Stimulated activated CD4-positive, alpha-beta T cell treated with anti-CD3 and anti-CD28 coated beads, Interleukin-12 subunit alpha, Interleukin-12 subunit beta, amount 100 ng/mL, for 4 hours (primary cell): ENCODE results near the gene CCDC93.

Experiments
- DNase-seq: peaks from one replicate; pipeline ENCODE4 v3.0.0-alpha.2; 2020

The CCDC93 gene

DNA sequence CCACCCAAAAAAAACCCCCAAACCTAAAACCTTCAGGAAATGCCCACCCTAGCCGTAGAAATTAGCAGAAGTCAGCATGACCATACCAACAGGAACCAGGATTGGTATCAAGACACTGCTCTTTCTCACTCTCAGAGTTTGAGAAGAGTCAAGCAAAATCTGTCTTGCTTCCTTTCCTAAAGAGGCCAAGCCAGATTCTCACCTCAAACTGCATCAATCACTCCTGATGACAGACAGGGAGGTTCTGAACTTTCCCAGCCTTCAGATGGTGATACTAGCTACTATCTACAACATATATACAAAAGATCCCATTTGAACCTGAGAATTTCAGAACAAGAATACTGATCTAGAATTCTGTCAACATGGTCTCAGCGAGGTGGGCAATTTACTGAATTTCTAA is 29.7 kb downstream of the CCDC93 start:
- no peak for DNase-seq

DNA sequence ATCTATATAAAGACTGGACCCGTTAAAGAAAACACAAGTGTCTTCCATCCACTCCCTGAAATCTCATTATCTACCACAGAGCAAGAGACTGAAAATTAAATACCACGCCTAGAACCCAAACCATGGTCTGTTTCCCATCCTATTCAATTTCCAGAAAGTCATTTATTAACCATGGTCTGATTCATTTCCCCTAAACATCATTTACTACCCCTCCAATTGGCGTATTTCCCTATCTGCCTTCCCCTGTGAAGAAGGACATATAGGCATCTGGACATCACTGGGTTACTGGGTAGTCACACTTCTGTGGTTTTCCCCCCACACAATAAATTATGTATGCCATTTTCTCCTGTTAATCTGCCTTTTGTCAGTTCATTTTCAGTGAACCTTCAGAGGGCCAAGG is 30.8 kb downstream of the CCDC93 start:
- no peak for DNase-seq

DNA sequence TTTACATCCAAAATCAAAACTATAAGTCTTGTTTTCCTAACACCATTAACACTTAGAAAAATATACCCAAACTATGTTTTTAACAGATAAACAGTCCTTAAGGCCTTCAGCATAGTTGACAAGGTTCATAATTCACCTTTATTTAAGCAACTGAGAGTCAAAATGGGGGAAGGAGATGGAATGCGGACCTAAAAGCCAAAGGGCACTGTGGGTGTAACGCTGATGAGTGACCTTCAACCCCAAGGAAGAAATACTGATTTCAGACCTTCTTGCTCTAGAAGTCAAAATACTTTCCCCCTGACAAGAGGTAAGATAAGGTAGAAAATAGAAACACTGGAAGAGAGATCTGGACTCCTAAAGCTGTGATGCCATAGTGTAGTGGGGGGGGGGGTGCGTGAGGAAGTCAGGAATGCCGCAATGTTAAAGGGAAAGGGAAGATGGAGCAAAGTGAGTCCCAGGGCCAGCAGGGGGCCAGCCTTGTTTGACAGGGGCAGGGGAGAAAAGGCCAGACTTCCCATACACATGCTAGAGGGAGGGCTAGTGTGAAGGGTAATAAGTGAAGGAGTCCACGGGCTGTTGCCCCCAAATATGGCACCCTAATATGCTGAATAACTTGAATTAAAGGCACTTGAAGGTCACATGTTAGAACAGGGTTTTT is 31.4 kb downstream of the CCDC93 start:
- DNase-seq, result no peak

DNA sequence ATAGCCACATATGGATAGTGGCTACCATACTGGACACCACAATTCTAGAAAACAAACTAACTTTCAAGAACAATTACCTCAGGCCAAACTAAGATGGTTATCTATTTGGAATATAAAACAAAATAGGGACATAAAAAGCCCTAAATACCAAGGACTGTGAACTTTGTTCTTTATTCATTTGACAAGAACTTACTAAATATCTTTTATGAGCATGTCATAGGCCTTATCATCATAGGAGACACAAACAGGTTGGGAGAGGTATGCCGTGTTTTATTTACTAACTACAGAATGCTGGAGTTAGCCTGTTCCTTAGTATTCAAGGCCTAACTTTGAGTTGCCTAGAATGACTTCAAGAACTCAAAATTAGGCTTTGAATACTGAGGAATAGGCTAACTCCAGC is 32.1 kb downstream of the CCDC93 start:
- no peak for DNase-seq

DNA sequence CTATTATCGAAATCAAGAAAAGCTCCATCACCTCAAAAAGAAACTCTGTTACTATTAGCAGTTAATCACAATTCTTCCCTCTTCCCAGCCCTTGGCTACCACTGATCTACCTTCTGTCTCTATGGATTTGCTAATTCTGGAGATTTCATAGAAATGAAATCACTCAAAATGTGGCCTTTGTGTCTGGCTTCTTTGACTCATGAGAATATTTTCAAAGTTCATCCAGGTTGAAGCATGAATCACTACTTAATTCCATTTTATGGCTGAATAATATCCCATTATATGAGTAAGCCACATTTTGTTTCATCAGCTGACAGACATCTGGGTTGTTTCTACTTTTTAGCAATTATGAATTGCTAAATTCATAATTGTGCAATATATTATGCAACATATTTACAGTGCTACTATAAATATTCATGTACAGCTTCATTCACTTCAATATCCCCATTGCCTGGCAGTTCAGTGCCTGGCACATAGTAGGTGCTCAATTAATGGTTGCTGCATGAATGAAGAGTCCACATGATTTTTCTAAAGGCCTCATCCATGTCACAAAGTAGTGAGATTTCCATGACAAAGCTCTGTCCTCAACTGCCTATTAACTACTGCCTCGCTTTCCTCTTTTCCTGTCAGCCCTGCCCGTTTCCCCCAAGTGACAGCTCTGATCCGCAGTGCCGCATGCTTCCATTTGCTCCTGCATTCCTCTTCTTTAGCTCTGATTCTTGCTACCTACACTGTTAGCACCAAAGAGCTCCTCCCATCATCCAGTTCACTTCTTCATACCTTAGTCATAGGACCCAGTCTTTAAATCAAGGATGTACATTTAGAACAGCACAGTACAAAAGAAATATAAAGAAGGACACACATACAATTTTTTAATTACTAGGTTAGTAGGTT is 32.8 kb downstream of the CCDC93 start:
- DNase-seq, result no peak

DNA sequence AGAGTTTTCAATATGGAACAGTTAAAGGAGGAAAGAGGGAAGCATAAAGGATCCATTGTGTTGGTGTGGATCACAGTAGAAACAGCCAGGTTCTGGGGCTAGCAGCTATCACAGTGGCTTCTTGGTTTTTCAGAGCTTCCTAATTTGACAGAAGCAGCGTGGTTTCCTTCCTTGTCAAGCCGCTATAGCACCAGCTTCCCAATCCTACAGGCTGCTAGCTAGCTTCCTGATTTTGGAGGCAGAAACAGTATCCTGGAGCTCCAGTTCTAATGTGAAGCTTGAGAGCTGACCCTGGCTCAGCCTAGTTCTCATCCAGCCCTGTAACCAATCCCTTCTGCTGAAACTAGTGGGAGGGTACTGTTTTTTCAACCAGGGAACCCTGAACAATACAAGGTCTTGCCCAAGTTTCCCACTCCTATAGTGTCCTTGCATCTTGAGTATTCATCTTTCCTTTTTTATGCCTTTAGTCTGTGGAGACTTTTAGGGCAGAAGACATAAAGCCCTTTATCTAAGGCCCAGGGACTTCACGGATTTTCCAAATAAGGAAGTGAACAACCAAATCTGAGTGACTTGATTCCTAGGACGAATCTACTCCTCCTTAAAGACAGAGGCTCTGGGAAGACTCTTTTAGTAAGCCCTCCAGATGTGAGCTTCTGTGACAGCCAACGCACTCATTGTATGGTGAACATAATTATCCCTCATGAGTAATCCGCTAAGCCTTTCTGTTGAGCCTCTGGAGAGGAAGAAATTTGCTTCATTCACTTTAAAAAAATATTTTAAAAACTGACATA is 33.8 kb downstream of the CCDC93 start:
- DNase-seq, result no peak

DNA sequence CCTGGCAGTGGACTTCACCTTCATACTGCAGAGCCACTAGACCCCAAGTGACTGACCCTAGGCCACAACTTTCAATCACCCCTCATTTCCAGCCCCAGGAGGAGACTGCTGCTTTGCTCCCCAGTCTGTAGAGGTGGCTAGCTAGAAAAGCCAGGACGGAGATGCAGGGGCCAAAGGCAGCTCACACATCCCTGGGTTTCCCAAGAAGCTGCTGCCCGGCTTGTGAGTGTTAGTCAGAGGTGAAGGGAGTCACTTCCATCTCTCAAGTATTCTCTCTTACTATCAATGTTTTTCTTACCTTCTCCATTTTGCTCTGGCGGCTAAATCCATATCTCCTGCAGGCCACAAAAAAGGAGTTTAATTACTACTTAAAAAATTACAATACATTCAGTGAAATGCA is 36.2 kb downstream of the CCDC93 start:
- no peak for DNase-seq

DNA sequence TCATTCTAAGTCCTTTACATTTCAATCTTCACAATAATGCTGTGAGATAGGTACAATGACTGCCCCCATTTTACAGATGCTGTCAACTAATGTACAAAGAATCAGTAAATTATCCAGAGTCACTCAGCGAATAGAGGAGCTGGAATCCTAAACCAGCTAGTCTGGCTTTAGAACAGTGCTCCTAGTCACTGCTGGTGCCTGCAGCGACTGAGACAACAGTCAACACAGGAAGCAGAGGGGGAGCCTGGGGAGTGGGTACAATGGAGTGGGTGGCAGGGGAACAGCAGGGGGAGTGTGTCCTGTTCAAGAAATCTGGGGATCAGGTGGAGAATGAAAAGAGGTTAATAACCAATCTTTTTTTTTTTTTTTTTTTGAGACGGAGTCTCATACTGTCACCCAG is 37.3 kb downstream of the CCDC93 start:
- DNase-seq, result no peak

DNA sequence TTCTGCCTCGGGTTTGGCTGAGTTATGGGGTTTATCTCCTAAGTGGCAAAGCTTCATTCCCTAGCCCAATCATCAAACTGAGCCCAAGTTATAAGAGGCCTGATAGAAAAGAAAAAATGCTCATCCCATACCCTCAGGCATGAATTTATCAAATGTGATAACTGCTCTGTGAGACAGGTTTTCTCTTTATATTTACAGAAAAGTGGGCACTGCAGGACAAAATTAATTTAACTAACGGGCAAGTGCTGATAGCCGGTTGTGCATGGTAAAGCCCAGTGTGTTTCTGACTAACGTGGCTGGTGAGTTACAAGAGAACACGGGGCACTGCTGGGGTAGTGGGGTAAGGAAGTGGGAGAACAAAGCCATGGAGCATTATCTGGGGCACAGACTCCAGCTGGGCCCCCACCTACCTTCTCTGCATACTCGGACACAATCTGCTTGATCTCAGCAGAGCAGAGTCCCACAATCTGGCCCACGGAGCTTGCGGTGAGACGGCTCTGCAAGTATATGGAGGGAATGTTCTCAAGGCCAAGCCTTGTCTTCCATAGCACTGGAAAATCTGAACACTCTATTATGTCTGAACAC is 40.3 kb downstream of the CCDC93 start:
- DNase-seq, result no peak

DNA sequence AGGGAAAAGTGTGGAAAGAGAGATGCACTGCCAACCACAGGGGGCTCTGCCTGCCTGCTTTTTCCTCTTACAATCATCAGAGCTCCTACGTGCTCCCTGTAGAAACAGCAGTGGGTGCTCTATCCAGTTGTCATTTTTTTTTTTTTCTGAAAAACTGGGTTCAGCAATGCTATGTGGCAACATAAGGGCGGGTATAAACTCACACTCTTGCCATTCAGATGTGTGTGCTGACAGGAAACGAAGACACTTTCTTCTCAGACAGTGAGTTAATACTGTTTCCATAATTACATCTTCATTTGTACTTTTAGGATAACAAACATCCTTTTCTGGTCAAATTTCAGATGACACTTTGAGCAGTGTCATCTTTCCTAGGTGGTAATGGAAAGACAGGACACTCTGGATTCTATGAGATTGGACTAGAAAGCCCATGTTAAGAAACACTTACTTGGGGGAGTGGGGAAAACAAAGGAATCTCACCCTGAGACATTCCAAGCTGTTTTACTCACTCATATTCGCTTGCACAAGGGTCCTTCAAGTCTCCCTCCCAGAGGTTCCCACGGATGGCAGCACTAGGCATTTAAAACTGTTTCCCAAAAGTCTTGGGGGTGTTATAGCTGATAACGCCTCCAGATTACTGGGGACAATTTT is 41.3 kb downstream of the CCDC93 start:
- DNase-seq, result no peak

DNA sequence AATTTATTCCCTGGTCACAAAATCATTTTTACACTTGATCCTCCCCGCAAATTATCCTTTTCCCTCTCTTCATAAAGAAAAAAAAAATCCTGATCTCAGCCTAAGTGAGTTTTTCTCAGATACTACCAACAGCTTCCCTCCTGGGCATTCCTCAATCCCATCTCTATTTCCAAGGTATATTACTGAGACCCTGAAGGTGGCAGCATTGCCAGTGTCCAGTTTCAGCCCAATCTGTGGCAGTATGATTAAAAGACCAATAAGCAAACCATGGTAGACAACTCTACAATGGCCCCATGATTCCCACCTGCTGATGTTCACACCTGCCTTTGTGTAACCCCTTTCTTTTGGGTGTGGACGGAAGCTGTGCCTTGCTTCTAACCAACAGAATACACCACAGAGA is 45.1 kb downstream of the CCDC93 start:
- DNase-seq, result no peak

DNA sequence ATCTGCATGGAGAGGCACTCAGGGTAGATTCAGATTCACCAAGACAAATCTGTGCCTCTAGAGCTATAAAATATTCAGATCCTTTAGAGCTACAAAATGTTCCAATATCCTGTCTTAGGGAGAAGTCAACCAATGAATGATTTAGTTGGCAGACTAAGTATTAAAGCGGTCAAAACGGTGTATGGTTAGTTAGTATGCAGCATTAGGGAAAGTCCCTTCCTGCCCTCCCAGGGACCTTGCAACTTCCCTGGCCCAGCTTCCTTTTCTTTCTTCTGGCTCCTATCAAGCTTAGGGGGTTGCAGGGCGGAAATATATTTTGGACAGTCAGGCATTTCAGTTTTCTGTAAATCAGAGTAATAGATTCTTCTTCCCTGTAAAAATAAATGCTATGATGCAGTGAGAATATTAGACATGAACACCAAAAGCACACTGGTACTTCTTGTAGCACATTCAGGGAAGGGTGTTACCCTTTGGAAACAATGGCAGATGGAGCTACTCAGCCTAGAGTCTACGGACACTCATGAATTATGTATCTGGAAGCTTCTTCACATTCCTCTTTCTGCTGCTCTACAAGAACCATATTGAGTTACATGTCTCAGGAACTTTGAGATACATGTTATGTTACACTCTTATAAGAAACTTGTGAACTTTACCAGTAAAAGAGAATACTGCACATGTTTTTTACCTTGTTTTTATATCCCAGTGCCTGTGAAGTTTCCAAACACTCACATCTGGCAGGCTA is 45.7 kb downstream of the CCDC93 start:
- no peak for DNase-seq

DNA sequence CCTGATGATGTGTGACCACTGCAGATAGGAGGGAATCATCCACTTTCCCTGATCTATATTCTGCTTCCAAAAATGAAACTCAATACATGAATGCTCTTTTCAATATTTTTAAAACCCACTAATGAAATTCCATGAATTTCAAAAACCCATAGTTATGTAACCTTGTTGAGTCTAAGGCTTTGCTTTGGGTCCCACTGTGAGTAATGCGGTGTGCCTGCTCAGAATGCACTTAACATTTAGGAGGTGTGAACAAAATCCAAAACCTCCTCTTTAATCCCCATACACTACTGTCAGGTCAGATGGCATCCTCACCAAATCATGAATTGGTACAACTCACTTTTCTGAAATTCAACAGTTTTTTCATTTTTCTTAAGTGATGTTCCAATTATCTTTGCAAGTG is 50.4 kb downstream of the CCDC93 start:
- no peak for DNase-seq

DNA sequence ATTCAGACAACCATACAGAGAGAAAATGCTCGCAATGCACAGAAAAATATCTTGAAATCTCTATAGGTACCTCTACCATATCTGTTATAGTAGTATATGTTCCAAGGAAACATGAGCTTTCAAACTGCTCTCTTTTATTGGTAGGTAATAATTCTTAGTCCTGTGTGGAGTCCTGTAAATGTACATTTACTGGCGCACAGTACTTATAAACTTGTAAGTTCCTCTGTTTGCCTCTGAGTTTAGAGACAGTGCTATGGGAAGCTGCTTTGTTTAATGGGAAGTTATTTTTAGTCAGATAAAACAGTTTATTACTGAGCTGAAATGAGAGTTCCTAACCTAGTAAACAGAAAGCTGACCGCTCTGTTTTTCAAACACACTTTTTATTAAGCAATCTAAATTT is 52.7 kb downstream of the CCDC93 start:
- DNase-seq, result no peak

DNA sequence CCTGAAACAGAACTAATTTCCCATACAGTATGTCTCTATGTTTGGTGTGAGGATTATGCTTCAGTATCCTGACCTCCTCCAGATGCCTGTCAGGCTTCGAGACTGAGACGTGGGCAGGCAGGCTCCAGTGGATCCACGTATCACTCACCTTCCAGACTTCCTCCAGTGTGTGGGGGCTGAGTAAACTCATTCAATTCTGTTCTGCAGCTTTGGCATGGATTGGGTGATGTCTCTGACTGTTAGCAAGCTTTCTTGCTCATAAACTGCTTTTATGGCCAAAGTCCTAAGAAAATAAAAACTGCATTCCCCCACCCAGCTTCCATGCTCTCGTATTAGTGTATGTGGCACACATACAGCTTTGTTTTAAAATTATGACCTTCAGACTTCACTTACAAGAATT is 53.6 kb downstream of the CCDC93 start:
- no peak for DNase-seq

DNA sequence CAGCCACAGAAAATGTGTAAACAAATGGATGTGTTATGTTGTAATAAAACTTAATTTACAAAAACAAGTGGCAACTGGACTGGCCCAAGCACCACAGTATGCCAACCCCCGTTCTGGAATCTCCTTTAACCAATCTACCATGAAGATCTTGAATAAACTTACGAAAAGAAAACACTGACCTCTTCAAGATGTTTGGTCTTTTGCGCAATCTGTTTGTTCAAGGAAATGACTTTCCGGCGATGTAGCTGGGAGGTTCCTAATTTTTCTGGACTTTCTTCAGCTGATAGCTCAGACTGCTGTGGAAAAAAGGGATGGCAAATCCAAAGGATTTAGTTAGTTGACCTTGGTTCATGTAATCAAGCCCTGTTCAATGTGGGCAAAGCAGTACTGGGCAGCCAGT is 55.7 kb downstream of the CCDC93 start:
- no peak for DNase-seq

DNA sequence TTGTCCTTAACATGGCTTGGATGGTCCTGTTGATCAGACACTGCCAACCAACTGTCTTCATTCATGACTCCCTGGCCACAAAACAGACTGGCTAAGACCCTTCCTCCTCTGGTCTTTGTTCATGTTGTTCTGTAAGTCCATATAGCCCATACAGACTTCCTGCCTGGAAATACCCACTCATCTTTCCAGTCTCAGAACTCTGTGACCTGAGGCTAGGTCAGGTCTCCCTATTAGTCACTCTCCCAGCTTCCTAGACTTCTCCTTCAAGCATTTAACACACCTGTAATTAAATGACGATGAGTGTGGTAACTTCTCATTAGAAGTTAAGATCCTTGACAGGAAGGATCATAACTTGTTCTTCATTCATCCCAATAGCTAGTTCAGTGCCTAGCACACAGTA is 56.3 kb downstream of the CCDC93 start:
- DNase-seq, result no peak

DNA sequence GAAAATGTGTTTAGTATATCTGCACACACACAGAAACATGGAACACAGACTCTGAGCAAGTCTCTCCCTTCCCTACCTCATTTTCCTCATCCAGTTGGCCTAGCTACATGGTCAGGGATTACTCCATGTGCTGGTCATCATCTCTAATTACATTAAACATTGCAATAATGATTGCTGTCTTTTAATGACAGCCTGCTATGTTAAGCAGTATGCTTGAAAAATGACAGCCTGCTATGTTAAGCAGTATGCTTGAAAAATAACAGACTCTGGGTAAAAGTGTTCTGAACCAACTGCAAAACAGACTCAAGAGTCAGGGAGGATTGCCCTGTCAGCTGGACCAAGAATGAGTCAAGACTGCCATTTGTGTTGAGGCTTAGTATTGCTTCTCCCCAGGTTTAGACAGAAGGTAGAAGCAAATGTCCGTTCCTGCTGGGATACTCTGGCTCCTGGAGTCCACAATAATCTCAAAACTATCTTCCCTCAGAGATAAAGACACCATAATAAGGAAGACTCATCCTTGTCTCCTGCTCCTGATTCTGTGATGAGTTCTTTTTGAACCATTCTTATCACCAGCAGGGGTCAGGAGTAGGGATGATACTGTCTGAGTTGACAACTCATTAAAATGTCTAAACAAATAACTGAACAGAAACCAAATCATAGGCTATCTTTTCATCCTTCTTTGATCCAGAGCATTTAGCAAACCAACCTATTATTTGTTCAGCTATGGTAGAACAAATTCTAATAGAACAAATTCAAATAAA is 57.7 kb downstream of the CCDC93 start:
- DNase-seq, result no peak

DNA sequence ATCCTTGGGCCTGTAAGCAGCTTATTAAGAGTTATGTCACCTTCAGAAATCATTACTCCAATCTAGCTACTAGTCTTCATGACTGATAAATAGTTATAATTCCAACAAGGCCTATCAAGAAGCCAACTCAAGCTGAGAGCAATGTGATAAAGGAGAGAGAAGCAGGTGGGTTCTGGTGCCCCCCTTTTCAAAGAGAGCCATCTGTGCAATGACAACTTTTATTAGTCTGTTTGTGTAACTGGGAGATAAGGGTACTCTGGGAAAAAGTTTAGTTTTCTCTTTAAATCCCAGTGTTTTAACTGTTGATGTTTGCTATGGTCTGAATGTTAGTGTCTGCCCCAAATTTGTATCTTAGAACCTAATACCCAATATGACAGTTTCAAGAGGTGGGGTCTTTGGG is 60.6 kb downstream of the CCDC93 start:
- DNase-seq, result no peak

DNA sequence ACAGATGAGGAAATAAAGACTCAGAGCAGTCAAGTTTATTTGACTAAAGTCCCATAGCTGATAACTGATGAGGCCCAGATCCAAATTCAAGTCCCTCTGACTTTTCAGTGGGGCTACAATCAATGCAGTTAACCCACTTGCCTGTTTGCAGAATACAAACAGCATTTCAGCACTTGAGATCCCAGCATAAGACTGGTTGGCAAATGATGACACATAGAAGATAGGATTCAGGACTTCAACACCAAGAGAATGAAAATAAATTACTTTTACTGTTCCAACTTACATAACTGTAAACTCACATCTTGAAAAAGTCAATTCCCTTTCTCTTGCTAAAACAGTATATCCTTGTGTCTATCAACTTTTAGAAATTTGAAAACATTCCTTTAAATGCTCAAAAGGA is 61.2 kb downstream of the CCDC93 start:
- DNase-seq, result no peak

DNA sequence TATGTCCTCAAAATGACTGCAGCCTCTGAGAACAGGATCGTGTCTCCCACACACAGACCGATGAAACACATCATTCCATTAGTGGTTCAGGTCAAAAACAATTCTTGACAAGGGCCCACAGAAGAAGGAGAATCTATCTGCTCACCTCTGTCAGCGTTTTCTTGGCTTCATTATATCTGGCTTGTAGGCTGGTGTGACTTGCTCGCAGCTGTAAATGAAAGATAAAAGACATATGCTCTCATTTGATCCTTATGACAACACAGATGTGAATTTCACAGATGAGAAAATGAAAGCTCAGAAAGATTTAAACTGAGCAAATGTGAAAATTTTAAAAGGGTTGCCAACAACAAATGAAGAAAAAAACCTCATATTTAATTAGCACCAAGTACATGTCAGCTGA is 61.6 kb downstream of the CCDC93 start:
- DNase-seq, result no peak
